NCI-H524 (cell line): Measurements from ENCODE around the gene KCTD4.
"Not testable (repeated sequence)": the region's sequence is repeated elsewhere in the genome, so short reads cannot be mapped to it uniquely, and the experiment has no call there.

Source experiments
- DNase-seq, 2 experiments: peaks; one replicate each; lab custom pipeline; 2025; lab: John Stamatoyannopoulos, UW

The KCTD4 gene

GRCh38 chr13:45200701-45201232, at the start of gene KCTD4:
Gene KCTD4, minus strand, starts transcription at chr13:45201045. Its CDS starts 6,478 bp downstream, at chr13:45194567.
- DNase-seq: no peak

GRCh38 chr13:45249662-45250061, 48.8 kb upstream of the KCTD4 start:
- DNase-seq: no peak

- not testable (repeated sequence) for DNase-seq
These were observed 43.9 kb upstream of the KCTD4 start for GRCh38 chr13:45244736-45245135.

GRCh38 chr13:45243077-45243476, 42.2 kb upstream of the KCTD4 start:
- DNase-seq: no peak

GRCh38 chr13:45242524-45242923, 41.7 kb upstream of the KCTD4 start:
- DNase-seq: no peak

DNA sequence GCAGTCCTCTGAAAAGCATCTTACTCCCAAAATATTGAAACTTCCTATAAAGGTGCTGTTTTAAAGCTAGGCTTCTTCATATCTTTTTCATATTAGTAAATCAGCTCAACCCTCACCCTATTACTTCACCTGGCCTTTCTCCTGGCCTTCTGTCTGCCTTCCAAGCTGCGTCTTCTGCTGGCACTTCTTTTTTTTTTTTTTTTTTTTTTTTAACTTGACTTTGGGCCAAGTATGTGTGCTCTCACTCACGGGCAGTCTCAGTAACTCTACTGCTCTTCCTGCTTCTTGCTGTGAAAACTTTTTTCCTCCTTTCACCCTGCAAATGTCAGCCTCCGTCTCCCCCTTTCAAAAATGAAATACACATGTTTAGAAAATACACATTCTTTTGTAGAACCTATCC, 41.2 kb upstream of the KCTD4 start:
- no peak for DNase-seq

DNA sequence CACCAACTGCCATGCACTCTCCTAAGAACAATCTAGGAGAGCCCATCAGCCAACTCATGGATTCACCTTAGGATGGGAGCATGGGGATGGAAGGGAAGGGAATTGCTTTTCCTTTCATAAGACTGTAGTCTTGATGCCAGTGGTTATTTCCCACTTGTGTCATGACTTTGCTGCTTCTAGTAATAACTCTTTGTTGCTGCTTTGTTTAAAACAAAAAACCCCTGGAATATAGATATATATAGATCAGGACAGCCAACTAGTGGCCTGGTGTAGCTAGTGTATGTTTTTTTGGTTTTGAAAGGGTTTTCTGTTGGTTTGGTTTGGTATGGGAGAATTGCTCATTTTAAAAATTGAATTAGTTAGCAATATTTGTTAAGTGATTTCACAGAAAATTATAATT, 39.3 kb upstream of the KCTD4 start:
- DNase-seq: no peak

DNA sequence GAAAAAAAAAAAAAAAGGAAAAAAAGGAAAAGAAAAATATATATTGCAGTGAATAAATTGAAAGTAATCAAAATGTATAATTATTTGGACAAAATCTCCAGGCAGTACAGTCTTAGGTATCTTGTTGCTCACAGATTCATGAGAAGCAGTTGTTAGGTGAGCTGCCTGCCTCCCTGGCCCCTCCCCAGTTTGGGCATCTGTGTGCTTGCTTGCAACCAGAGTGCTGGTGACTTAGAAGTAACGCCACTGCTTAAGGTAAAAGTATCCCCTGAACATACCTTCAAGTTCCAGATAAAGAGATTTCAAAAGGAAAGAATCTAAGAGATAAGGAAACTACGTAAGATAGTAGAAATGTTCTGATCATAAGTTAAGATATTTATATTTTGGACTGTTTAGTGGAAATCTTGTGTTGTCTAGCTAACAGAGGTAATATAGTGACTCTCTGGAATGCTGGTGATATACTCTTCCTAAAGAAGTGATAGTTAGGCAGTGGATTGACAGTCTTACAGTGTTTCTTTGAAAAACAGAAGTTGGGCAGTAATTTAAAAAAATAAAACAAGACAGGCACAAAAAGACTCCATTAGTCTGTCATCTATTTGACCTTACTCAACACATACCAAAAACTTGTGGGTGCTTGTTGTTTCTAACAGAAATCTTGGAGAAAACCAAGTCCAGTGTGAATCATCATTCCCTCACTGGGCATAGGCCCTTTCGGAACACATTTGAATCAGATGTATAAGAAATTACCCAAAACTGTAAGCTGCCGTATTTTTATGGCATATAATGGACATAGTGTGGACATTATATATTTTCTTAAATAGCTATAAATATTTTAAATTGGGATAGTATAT, 38.3 kb upstream of the KCTD4 start:
- DNase-seq: no peak

DNA sequence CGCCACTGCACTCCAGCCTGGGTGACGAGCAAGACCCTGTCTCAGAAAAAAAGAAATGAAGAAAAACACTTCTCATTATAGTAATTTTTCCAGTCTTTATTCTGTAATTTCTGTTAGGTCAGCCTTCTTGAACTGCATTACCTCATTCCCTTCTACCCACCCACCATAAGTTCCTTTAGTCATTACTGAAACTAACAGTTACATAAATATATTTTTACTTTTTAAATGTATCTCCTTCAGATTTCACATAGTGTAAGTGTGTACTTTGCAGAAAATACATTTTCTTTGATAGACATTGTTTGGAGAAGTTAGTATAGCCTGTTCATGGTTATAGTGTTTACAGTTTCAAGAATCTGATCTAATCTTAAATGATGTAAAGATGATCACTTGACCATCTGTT, 31.7 kb upstream of the KCTD4 start:
- DNase-seq: no peak

DNA sequence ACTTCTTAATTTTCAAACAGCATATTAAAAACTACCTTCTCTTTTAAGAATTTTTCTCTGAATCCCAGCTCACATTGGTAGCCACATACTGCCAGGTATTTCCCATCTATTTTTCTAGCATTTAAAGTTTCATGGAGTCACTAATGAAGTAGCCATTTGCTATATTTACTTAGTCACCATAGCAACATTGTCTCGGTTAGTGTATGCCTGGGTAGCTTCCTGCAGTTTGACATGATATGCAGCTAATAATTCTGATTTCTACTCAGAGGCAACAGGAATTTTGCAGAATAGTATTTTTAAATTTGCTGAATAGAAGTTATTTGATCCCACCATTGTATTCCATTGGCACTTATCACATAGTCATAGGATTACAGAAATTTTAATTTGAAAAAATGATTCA, 30.9 kb upstream of the KCTD4 start:
- no peak for DNase-seq

GRCh38 chr13:45231305-45231704, 30.5 kb upstream of the KCTD4 start:
- no peak for DNase-seq

DNA sequence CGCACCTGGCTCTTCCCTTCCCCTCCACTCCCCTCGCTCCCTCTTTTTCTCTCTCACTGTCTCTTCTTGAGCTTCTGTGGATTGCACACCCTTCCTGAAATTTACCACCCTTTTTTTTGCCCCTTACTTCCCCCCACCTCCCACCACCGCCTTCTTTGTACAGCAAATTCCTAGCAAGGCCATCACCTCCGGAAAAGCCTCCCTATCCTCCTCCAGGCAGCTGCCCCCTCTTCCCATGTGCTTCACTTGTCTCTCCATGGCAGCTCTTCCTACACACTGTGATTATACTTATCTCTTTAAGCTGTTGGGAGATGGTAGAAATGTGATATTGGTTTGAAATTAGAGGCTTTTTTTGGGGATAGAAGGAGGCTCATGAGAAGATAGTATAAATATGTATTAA, 28.3 kb upstream of the KCTD4 start:
- DNase-seq: no peak

- DNase-seq: no peak
These were observed 27.2 kb upstream of the KCTD4 start for GRCh38 chr13:45228002-45228401.

GRCh38 chr13:45226024-45226423, 25.2 kb upstream of the KCTD4 start:
- DNase-seq: no peak

- DNase-seq: no peak
These were observed 24.5 kb upstream of the KCTD4 start for GRCh38 chr13:45225370-45225769.

DNA sequence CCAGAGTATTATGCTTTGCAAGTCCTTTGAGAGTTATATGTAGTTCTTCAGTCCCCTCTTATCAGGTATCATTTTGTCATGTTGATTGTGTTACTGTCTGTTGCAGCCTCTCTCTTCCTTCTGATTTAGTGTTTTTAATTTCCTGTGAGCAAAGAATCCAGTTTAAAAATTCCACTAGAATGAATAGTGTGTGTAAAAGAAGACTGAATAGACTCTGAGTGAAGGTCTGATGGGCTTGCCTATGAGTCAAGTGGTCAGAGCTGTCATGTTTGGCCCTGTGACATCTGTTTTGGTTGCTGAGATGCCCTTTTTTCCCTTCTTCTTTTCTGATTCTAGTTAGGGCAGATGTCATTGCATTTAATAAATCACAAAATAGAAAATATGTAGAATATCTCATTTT, 23.3 kb upstream of the KCTD4 start:
- no peak for DNase-seq

- DNase-seq: no peak
These were observed 22.1 kb upstream of the KCTD4 start for GRCh38 chr13:45222919-45223318.

GRCh38 chr13:45222516-45222915, 21.7 kb upstream of the KCTD4 start:
- DNase-seq: no peak

DNA sequence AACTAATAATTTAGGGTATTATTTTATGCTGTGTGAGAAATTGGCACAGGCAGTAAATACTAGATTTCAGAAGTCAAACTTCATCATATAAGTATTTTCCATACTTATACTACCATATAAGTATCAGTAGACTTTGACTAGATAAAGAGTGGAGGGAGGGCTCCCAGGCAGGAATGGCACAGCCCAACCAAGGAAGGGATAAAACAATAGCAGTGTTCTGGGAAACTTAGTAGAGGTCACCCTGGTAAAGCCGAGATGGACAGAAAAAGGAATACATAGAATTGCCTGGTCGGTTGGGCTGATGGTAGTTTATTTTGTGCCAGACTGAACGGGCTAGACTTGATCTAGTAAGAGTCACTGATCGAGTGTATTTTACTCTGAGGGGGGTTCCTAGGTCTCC, 19.6 kb upstream of the KCTD4 start:
- no peak for DNase-seq

DNA sequence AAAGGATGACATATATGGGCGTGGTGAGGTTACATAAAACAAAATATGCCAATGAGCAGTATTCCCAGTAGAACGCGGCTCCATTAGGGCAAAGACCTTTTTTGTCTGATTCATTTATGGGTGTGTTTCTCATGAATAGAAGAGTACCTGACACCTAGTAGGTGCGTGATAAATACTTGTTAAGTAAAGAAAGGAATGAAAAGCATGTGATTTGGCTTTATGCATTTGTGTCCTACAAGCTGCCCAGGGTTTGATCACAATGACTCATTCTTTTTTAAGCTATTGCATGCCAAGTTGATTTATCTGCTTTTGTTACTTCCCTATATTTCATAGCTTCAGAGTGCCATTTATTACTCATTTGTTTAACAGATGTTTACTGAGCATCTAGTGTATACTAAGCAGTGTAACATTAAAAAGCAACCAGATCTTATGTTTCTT, 19.1 kb upstream of the KCTD4 start:
- no peak for DNase-seq

- no peak for DNase-seq
These were observed 18.5 kb upstream of the KCTD4 start for GRCh38 chr13:45219123-45219891.

DNA sequence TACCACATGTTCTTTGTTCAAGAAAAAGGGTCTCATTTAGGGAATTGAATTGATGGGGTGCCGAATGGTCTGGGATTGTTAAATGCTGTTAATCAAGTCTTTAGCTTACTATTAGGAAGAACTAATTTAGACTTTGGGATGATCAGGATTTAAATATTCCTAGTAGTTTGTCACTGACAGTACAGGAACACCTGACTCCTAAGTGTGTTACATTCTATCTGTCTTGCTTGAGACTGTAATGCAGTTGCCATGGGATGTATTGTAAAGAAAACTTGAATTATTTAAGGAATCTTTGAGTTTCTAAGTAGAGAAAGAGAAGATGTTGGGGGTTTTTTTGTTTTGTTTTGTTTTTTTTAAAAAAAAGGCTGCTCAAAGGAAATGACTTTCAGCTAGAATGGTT, 17.8 kb upstream of the KCTD4 start:
- DNase-seq: no peak

- no peak for DNase-seq
These were observed 15.3 kb upstream of the KCTD4 start for GRCh38 chr13:45216193-45216592.
